Fibroblast of pulmonary artery (primary cell): ENCODE measurements around the gene CALM1.
"Not testable (repeated sequence)": the region's sequence is repeated elsewhere in the genome, so short reads cannot be mapped to it uniquely, and the experiment has no call there.

Experiments
- DNase-seq: peaks from one replicate; pipeline ENCODE4 v3.0.0-alpha.2; 2010; ENCODE audit warnings: low read depth
- H3K4me3 ChIP-seq: replicated peaks from 2 replicates; pipeline ENCODE4 v1.5.1; 2011; ENCODE audit warnings: low read depth, mild to moderate bottlenecking, control low read depth, low read length, moderate library complexity
- CTCF ChIP-seq: IDR thresholded peaks from 2 replicates; pipeline ENCODE4 v1.5.1; 2011; ENCODE audit warnings: mild to moderate bottlenecking, control low read depth, low read length, inconsistent platforms; ENCODE audit errors: missing control alignments

CALM1 gene

DNA sequence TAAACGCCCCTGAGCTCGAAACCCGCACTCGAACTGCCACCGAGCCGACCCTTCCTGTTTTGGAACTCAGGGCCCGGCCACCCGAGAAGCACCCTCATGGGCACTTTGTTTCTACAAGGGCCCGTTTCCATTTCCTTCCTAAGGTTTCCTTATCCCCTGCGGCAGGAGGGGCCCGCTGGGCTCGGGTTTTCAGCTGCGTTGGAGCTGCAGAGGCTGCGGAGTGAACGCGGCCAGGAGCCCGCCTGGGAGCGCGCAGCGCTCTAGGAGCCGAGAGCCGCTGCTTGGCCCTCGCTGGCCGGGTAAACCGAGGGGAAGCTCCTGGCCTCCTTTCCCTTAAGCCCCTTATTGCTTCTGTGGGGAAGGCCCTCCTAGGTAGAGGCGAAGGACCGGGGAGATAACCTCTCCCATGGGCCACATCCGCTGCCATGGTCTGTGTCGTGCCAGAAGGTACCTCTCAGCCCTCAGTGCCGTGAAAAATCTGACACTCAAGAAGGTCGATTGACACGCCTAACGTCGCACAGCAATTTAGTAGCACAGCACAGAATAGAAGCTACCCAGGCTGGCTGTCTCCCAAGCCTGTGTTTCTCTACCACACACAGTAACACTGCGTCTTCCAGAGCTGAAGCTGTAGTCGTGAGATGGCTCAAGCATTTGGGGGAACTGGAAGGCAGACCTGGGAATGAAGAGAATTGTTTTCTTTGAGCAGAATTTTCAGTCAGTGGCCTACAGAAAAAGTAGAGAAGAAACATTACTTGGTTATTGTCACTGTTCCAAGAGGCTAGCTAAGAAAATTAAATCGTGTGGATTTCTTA, 12.9 kb upstream of the CALM1 start:
- peak overlapping the region; percentile 54 for H3K4me3 ChIP-seq
- DNase-seq: peak; percentile 54
- no peak for TF ChIP-seq CTCF

DNA sequence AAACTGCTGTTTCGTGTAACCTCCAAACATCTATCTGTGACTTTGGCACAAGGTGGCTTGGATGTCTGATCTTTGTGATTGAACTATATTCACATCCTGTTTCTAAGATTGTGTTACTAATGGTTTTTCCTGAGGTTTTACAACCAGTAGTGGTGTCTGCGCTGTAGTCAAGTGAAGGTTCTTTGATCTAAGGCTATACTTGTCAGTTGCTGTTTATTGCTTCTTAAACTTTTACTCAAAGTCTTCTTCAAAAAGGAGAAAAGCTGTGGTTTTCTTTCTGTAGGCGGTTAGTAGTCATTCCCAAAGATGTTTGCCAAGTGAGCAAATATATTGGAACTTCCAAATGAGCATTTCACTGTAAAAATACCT, 12.3 kb upstream of the CALM1 start:
- TF ChIP-seq CTCF: no peak
- DNase-seq: no peak
- no peak overlapping the region for H3K4me3 ChIP-seq

- no peak for DNase-seq
- TF ChIP-seq CTCF: no peak
- H3K4me3 ChIP-seq: no peak overlapping the region
Observed at GRCh38 chr14:90386321-90386720, 10.5 kb upstream of the CALM1 start.

GRCh38 chr14:90387206-90387760, 9.5 kb upstream of the CALM1 start:
- no peak for DNase-seq
- no peak overlapping the region for H3K4me3 ChIP-seq
- no peak for TF ChIP-seq CTCF

- DNase-seq: peak; percentile 75
- TF ChIP-seq CTCF: no peak
Observed at GRCh38 chr14:90388437-90388836, 8.4 kb upstream of the CALM1 start.

DNA sequence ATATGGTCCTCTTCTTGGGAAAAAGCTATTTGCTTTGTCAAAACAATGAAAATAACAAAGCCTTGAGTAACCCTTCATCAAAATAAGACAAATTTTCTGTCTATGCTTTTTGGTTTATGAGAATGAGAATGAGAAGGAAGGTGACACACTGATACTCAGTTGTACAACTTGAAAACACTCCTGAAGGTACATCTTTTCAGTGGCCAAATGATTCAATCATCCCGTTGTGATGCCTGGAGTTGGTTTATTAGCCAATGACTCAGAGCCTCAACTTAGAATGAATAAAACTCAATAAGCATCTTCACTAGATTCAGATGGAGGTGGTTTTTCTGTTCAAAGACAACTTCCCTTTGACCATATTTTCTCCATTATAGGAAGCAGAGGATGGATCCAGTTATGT, 7.8 kb upstream of the CALM1 start:
- no peak for DNase-seq
- TF ChIP-seq CTCF: no peak
- H3K4me3 ChIP-seq: no peak overlapping the region

More at GRCh38 chr14:90388437-90388836, 8.4 kb upstream of the CALM1 start:
- no peak overlapping the region for H3K4me3 ChIP-seq

DNA sequence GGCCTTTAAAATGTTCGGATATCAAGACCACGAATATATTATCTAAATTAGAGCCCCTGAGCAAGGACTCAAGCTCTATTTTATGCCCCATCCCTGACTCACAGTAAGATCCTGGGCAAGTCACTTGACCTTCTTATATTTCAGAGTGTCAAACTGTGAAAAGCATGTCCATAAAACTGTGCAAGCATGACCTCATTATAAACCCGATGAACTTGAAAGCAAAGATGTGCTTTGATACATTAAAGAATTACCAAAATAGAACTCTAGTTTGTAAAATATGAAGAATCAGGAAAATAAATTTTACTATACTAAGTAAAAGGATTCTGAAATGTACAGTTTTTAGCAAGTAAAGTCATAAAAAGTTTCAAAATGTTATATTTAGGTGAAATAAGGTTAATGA, 2.9 kb upstream of the CALM1 start:
- TF ChIP-seq CTCF: no peak
- DNase-seq: no peak
- no peak overlapping the region for H3K4me3 ChIP-seq

- DNase-seq, H3K4me3 ChIP-seq: not testable (repeated sequence)
Observed at GRCh38 chr14:90394782-90395181, 2.0 kb upstream of the CALM1 start.
